Stimulated activated CD8-positive, alpha-beta memory T cell treated with anti-CD3 and anti-CD28 coated beads, Interleukin-15, amount 100 ng/mL, for 4 hours (primary cell): Measurements from ENCODE around the gene GIMAP8.
A peak's percentile ranks its signal among the peaks of the same experiment; 100 is the strongest.

Source experiments
- DNase-seq, 2 donors: peaks; one replicate each; pipeline ENCODE4 v3.0.0-alpha.2; 2020; ENCODE audit warnings: low read depth in 2 of 2

The GIMAP8 gene

DNA sequence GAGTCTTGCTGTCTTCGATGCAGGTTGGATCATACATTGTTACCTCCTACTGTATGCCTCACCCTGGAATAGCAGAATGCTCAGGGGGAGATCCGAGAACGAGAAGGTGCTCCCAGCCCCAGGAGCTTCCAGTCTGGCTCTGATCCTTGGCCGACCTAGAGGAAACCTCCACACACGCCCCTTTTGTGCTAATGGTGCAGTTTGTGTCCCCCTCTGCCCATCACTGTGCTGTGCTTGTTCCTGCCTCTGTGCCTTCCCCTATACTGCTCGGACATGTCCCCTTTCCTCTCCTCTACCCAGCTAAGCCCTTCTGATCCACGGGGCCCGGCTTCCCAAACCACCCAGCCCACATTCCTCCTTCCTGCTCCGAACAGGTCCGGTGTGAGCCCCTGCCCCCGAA lies 38.8 kb upstream of the GIMAP8 start:
- DNase-seq = no peak

DNA sequence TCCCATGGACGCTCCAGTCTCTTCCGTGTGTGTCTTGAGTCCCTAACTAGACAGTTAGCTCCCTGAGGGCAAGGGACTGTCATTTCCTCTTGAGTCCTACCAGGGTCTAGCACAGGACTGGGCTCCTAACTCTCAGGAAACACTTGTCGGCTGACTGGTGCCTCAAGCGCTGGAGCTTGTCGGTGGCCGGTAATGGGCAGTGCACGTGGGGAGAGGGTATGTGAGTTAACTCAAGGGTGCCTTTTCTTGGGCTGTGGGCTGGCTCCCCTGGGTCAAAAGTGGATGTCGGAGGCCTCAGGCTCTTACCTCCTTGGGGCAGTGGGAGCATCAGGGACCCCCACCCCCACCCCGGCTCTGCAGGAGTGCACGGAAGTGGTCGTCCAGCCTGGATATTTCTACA lies 38.4 kb upstream of the GIMAP8 start:
- DNase-seq = no peak

DNA sequence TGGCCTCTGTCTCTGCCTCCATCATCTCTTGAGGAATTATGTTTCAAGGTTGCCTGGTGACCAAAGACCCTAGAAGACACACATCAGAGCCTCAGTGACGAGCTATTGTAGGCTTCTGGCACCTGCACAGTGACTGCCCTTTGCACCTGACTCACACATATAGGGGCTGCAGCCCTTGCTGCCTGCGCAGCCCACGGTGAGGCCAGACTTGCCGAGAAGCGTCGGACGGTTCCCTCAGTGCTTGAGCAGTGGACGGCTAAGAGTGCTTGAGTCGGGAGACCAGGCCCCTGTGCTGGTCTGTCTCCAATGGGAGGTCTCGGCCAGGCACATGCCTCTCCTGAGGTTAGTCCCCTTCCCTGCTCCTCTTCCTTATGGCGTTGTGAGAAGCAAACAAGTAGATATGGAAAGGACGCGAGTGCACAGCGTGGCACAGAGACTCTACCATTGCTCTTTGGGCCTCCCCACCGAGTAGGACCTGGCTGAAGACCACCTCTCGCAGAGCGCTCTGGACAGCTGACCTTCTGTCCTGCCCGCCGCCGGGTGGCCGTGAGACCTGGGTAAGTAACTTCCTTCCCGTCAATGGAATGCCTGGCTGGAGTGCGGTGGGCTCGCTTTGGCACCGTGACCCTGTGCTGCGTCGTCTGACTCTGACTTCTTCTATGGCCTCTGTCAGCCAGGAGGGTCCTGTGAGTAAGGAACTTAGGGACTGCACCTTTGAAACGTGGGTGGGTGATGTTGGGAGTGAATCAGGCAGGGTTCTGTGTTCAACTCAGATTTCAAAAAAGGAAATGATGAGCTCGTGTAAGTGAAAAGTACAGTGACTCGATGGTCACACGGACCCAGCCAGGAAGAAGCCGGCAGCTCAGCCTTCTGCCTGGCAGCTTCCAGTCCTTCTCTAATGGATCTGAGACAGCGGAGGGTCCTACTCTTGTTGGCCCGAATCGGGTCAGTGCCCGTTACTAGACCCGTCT lies 37.6 kb upstream of the GIMAP8 start:
- DNase-seq = no peak

DNA sequence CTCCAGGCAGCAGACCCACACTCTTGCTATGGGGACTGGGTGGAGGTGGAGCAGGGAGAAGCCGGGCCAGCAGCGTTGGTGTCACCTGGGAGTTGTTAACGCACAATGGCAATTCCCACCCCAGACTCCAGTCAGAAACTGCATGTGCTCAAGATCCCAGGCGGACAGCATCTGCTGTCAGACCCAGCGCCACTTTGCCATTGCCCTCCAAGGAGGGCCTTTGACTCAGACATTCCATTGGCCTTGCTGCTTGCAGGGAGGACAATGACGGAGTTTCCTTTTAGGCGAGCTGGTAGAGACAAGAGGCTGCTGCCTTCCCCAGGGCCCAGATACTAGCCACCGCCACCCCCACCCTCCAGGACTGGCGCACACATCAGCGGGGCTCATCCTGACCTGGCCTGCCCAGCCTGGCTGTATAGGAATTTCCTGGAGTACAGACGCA lies 36.8 kb upstream of the GIMAP8 start:
- DNase-seq = no peak

DNA sequence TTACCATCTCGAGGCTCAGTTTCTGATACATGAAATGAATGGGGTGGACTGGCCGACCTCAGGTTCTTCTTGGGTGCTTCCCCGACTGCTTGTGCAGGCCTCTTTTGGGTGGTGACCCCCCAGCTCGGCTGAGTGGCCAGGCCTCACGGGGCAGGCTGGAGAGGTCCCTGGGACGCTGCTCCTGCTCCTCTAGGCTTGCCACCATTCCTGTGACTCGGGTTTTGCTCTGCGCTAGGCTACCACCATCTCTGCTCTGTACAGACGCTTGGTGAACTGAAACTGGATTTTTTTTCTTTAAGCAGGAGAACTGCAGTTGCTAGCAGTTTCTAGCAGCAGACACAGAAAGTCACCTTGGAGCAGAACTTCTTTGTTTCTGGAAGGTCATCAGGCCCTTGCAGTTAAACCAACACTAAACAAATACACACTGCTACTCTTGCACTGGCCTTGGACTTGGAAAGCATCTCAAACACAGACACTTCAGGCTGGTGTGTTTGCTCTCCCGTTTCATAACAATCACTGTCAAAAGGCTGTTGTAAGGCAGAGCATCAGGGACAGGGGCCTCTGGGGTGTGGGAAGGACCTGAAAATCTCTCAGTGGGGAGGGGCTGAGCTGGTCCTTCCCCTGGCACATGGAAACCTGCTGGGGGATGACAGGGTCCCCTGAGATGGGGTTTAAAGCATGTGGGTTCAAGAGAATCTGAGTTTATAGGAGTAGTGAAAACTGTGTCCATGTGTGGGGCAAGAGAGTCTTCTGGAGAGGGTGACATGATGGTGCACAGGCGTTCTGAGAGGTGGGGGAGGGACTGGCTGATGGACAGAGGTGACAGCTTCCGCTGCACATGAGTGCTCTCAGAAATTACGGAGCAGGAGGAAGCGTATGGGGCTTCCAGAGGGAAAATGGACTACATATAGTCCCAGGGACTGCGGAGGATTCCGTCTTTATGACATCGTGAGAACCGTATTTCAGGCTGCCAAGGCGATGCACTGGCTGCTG lies 35.0 kb upstream of the GIMAP8 start:
- no peak for DNase-seq

DNA sequence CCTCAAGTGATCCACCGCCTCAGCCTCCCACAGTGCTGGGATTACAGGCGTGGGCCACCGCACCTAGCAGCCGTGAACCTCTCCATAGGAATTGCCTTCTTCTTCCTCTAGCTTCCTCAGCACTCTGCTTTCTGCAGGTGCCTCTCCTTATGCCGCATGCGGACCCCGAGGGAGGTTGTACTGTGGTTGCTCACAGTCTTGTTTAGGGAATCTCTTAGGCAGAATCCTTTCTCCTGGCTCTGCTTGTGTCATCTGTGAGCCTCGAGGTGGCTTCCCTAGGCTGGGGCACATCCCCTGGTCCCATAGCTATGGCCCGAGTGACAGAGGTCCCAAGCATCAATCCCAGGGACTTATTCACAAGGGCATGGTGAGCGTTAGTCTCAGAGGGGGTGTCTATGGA lies 33.2 kb upstream of the GIMAP8 start:
- no peak for DNase-seq

DNA sequence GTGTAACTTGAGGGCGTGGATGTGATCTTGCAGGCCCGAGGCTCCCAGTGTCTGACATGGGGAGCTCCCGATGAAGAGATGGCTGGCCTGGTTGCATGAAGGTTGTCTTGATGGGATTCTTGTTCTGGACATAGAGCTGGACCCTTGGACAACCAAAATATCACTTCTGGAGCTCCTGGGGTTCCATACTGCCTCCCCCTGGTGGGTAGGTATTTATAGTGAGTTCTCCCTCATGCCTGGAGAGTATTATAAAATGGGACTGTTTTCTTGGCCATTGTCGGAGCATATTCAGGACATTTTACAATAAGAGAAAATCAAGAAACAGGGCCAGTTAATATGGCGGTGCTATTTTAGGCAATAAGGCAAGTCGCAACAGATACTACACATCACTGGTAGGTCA lies 32.6 kb upstream of the GIMAP8 start:
- DNase-seq = no peak

DNA sequence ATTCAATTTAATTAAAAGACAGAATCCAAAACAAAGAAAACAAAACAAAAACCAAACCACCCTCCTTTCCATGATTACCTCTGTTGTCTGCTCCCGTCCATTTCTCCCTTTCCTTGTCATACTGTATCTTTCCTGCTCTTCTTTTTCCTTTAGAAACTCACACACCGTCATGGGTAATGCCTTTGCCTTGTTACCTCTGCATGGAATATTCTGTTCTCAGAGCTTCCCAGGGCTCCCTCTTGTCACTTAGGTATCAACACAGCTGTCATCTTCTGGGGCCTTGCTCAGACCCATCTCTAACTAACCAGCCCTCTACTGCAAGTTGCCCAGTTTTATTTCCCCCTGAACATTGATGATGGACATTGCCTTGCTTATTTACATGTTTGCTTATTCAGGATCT lies 30.2 kb upstream of the GIMAP8 start:
- no peak for DNase-seq

DNA sequence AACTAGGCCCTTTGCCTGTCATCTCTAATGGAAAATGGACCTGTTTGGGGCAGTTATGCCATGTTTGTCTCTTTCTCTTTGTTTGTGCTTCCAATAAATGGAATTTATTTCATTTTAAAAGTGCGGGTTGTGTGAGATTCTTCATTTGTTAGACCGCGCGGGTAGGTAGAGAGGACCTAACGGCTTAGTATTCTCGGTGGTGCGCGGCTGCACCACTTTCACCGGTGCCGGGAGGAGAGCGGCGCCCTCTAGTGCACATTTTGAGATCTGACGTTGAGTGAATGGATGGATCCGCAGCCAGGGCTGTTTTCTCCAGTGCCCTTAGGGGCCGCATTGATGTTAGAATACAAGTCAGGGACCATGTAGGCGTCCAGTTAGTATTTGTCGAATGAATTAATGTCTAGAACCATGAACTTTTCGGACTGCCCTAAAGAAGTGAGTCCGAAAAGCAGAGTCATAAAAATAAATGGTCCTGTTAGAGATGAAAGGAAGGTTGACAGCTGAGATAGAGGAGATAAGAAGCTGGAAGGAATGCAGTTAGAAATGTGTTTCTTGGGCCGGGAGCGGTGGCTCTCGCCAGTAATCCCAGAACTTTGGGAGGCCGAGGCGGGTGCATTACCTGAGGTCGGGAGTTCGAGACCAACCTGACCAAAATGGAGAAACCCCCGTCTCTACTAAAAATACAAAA lies 29.3 kb upstream of the GIMAP8 start:
- DNase-seq = peak; percentile 62 to 68

DNA sequence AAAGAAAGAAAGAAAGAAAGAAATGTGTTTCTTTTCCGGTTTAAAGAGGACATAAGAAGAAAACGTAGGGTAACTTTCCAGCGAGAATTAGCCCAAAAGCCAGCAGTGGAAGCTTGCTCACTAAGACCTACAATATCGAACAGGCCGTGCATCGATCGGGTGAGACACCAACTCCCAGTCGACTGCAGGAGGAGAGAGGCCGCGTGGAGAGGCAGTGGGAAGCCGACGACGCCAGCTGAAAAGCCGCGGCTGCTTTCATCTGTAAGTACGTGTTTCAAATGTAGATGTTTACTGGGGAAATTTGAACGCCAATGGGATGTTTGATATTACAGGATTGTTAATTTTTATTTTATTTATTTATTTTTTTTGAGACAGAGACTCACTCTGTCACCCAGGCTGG lies 28.6 kb upstream of the GIMAP8 start:
- no peak for DNase-seq

DNA sequence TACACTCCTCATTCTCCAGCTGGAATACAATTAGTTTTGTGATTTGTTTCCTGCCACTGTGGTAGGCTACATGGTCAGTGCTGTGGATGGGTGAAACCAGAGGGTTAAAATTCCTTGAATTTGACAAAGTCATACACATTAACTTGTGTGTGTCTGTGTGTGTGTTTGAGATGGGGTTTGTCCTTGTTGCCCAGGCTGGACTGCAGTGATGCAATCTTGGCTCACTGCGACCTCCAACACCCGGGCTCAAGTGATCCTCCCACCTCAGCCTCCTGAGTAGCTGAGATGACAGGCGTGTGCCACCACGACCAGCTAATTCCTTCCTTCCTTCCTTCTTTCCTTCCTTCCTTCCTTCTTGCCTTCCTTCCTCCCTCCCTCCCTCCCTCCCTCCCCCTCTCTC lies 24.8 kb upstream of the GIMAP8 start:
- no peak for DNase-seq

DNA sequence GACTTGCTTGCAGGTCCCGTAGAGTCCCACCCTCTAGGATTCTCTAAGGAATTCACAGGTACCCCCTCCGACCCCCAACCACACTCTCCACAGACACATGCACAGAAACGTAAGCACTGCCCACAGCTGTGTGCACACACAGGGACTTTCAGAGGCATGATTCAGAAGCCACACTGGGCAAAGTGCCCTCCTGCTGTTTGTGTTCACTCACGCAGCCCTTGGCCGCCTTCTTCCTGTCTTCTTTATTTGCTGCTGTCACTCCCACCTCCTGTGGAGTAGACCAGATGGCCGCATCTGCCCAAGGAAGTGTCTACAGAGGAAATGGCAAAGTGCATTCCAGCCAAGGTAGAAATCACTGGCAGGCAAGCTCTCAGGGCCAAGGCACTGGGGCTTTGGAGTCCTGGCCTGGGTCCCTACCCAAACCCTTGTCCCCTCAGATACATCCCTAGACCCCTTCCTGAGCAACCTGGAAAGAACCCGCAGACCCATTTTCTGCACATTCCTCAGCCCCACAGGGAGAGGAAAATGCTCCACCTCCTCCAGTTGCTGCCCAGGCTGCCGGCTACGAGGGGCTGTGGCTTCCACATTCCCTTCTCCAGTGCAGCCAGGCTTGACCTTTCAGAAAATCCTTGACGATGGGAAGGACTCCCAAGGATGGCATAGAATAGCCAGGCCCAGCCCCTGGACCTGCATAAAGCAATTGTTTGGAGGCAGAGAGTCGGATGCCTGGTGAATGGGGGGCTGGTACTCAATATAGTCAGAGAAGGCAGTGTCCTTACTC lies 21.6 kb upstream of the GIMAP8 start:
- no peak for DNase-seq

DNA sequence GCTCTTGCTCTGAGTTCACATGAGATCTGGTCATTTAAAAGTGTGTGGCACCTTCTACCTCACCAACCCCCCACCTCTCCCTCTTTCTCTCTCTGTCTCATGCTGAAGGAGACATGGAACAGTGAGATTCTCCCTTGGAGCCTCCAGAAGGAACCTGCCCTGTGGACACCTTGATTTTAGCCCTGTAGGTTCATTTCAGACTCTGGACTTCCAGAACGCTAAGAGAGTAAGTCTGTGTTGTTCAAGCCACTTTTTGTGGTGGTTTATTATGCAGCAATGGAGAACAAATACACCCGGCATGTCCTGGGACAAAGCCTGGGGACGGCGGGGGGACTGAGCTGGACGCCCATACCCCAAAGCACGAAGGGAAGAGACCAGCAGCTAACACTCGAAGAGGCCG lies 20.7 kb upstream of the GIMAP8 start:
- no peak for DNase-seq

DNA sequence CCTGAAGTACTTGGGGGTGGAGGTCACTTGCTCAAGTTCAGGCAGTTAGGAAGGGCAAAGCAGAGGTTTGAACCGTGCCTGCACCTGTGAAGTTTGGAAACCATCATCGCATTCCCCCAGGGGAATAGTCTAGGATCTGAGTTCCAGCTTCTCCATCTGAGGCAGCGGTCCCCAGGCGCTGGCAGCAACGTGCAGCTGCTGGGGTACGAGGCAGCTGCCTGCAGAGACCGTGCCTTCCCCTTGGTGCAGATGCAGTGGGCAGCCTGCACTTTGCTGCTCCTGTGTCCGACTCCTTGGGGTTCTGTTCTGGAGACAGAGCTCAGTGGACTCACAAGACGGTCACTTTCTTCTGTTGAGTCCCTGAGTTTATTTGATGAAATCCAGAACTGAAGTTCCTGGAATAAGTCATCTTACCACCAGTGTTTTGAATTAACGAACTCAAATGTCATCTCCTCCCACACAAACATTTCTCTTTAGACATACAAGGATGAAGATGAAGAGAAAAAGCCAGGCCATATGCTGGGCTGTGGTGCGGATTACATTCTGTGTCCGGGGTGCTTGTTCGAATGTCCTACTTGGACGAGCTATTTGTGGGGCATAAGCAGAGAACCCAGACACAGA lies 19.9 kb upstream of the GIMAP8 start:
- no peak for DNase-seq

DNA sequence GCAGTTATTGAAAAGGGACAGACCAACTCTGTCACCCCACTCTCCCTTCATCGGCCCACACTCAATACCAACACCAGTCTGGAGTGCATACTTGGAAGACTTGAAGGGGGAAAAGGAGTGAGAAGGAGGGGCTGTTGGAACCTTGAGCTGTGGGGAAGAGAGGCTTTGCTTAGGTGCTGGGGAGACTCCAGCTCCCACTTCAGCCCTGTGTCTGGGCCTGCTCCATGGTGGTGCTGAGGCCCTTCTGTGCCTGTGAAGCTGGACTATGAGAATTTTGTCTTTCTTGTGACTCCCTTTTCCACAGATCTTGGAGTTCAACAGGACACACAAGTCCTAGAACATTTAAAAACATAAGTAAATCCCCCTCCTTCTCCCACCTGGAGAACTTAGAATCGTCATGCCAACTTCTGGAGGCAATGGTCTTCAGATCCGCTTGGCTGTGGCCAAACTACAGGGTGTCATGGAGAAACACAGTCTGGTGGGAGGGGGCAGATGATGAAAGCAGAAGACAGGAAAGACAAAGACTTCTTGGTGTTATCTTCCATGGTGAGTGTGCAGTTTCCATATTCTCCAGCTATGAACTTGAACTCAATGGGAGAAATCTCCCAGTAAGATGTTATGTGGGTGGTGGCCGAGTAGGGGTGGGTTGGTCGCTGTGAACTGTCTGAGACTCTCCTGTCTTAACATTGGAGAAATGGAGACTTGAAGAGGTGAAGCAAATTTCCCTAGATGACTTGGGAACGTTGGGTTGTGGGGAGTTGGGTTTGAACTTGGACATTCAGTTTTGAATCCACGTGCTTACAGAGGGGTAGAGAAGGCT lies 18.4 kb upstream of the GIMAP8 start:
- no peak for DNase-seq

DNA sequence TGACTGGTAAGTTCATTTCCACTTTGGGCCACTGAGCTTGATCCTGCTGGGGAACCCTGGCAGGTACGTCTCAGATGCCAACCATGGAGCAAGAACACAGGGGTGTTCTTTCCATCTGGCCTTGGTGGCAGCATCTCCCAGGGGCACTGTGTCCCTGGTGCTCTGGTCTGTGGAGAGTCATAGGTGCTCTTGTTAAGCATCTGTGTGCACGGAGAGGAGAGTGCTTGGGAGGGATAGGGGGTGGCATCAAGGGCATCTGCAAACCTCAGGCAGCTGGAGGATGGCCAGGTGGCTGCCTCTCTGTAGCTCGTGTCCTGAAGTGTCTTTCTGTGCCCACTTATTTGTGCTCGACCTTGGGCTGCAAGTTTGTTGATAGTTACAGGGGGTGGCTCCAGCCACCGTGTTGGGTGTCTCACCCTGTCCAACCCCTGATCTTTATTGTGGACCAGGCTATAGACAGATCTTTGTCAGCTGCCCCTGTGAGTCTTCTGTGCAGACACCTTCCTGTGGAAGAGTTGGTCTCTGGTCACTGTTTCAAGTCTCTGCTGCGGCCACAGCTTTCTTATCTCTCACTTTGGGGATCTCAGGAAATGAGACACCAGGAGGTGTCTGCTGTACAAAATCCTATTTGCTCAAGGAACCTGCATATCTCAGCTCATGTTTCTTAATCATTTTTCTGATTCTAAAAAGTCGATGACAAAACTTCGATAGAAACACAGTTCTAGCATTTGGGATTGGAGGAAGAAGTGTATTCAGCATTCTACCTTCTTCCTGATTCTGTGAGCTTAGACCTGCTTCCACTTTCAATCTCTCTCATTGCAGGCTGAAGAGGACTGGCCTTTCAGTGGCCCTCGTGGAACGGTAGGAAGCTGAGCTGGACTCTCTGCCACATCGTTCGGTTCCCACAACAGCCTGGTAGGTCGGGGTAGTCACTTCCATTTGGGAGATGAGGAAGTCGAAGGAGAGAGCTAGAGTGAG lies 17.2 kb upstream of the GIMAP8 start:
- DNase-seq = no peak

DNA sequence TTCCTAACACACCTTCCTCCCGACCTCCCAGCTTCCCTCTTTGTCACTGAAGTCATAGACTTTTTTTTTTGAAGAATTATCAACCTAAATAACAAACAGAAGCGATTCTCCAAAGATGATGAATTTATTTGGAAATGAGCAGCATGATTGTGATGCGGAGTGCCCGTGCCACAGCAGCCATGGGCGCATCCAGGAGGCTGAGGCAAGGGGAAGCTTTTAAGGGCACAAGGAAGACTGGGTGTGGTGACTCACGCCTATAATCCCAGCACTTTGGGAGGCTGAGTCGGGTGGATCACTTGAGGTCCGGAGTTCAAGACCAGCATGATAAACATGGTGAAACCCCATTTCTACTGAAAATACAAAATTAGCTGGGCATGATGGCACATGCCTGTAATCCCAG lies 16.2 kb upstream of the GIMAP8 start:
- no peak for DNase-seq

DNA sequence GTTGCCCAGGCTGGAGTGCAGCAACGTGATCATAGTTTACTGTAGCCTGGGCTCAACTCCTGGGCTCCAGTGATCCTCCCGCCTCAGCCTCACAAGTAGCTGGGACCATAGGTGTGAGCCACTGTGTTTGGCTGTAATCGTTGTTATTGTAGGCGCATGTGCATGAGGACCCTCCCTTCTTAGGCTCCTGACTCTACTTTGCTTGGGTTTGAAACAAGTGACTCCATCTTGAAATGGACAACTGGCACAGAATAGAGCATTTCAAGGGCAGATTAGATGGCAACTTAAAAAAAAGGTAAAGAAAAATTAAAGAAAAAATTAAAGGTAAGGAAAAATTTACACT lies 15.4 kb upstream of the GIMAP8 start:
- no peak for DNase-seq
